Loucy (cell line): Measurements from ENCODE around the gene TRMT61A.

ENCODE experiments used
- H2AFZ ChIP-seq: fragments of 200-600 bp; sonication (generic); 2 replicates; pipeline ENCODE4 v1.6.0; 2016; ENCODE audit warnings: antibody characterized with exemption, mild to moderate bottlenecking, low read length, moderate library complexity
- H3F3A ChIP-seq: fragments of 200-600 bp; 2 replicates; pipeline ENCODE4 v1.6.0; 2016; ENCODE audit warnings: antibody characterized with exemption, low read depth, mild to moderate bottlenecking
- H3K27me3 ChIP-seq: fragments of 200-600 bp; sonication (generic); 2 replicates; pipeline ENCODE4 v1.6.1; 2014; ENCODE audit warnings: low read length, mild to moderate bottlenecking; ENCODE audit not compliant: insufficient read depth, poor library complexity, severe bottlenecking
- H3K36me3 ChIP-seq: fragments of 200-600 bp; sonication (generic); 2 replicates; pipeline ENCODE4 v1.6.1; 2016; ENCODE audit warnings: low read length; ENCODE audit not compliant: insufficient read depth
- H3K4me1 ChIP-seq: fragments of 200-600 bp; sonication (generic); 2 replicates; pipeline ENCODE4 v1.5.1; 2014; ENCODE audit warnings: low read length, mild to moderate bottlenecking; ENCODE audit not compliant: insufficient read depth, poor library complexity, severe bottlenecking
- H3K4me2 ChIP-seq: fragments of 200-600 bp; sonication (generic); 2 replicates; pipeline ENCODE4 v1.6.0; 2014; ENCODE audit warnings: antibody characterized with exemption, low read length, low read depth, mild to moderate bottlenecking; ENCODE audit not compliant: poor library complexity, severe bottlenecking
- H3K4me3 ChIP-seq: fragments of 200-600 bp; sonication (generic); 2 replicates; pipeline ENCODE4 v1.5.1; 2014; ENCODE audit warnings: low read length, mild to moderate bottlenecking, mixed read lengths; ENCODE audit not compliant: poor library complexity, severe bottlenecking
- H3K79me2 ChIP-seq: fragments of 200-600 bp; sonication (generic); 2 replicates; pipeline ENCODE4 v1.6.1; 2014; ENCODE audit warnings: low read length; ENCODE audit not compliant: insufficient read depth
- H3K9ac ChIP-seq: fragments of 200-600 bp; sonication (generic); 2 replicates; pipeline ENCODE4 v1.6.0; 2014; ENCODE audit warnings: mild to moderate bottlenecking, low read depth, low read length, moderate library complexity; ENCODE audit not compliant: poor library complexity, severe bottlenecking
- H3K9me2 ChIP-seq: fragments of 200-600 bp; sonication (generic); replicated peaks from 2 replicates; pipeline ENCODE4 v1.6.1; 2016; ENCODE audit warnings: low read depth, low read length, mixed read lengths
- H3K9me3 ChIP-seq: fragments of 200-600 bp; sonication (generic); 2 replicates; pipeline ENCODE4 v1.6.1; 2014; ENCODE audit warnings: mild to moderate bottlenecking, antibody characterized with exemption, low read length, low read depth; ENCODE audit not compliant: insufficient read depth
- H4K20me1 ChIP-seq: fragments of 200-600 bp; sonication (generic); 2 replicates; pipeline ENCODE4 v1.6.0; 2014; ENCODE audit warnings: antibody characterized with exemption, low read length, mild to moderate bottlenecking; ENCODE audit not compliant: insufficient read depth, poor library complexity, severe bottlenecking
- EZH2phosphoT487 ChIP-seq: fragments of 200-600 bp; IDR thresholded peaks from 2 replicates; pipeline ENCODE4 v1.6.1; 2018; ENCODE audit warnings: antibody characterized with exemption, mild to moderate bottlenecking, moderate library complexity, borderline replicate concordance
- TF ChIP-seq, protein P1 (sequence below): fragments of 200-600 bp; sonication (generic); conservative IDR thresholded peaks from 2 replicates; pipeline ENCODE4 v1.5.1; 2014; ENCODE audit warnings: mild to moderate bottlenecking, antibody characterized with exemption, low read length

The TRMT61A gene

GRCh38 chr14:103556946-103557758 lies 28.2 kb downstream of the TRMT61A start:
- Histone ChIP-seq H3K9me2 (no peaks in the 10 kb centered on the region), H3F3A (peaks cover 6% of the 10 kb centered on the region; the same call in 1 of the 2 replicates), H3K9me3 (no peaks in the 10 kb centered on the region), H4K20me1 (peaks cover 64% of the 10 kb centered on the region), H3K9ac (no peak overlapping the region), H2AFZ (no peak overlapping the region), H3K27me3 (no peaks in the 10 kb centered on the region), H3K4me2 (peak overlapping the region; percentile 22), H3K4me1 (peaks cover 40% of the 10 kb centered on the region), H3K36me3 (peaks cover 8% of the 10 kb centered on the region; the same call in 1 of the 2 replicates), H3K4me3 (no peak overlapping the region), H3K79me2 (peaks cover 54% of the 10 kb centered on the region)
- no peak for TF ChIP-seq EZH2phosphoT487
- TF ChIP-seq, protein P1, sequence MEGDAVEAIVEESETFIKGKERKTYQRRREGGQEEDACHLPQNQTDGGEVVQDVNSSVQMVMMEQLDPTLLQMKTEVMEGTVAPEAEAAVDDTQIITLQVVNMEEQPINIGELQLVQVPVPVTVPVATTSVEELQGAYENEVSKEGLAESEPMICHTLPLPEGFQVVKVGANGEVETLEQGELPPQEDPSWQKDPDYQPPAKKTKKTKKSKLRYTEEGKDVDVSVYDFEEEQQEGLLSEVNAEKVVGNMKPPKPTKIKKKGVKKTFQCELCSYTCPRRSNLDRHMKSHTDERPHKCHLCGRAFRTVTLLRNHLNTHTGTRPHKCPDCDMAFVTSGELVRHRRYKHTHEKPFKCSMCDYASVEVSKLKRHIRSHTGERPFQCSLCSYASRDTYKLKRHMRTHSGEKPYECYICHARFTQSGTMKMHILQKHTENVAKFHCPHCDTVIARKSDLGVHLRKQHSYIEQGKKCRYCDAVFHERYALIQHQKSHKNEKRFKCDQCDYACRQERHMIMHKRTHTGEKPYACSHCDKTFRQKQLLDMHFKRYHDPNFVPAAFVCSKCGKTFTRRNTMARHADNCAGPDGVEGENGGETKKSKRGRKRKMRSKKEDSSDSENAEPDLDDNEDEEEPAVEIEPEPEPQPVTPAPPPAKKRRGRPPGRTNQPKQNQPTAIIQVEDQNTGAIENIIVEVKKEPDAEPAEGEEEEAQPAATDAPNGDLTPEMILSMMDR = peak; percentile 17; the same call in 1 of the 2 replicates

DNA sequence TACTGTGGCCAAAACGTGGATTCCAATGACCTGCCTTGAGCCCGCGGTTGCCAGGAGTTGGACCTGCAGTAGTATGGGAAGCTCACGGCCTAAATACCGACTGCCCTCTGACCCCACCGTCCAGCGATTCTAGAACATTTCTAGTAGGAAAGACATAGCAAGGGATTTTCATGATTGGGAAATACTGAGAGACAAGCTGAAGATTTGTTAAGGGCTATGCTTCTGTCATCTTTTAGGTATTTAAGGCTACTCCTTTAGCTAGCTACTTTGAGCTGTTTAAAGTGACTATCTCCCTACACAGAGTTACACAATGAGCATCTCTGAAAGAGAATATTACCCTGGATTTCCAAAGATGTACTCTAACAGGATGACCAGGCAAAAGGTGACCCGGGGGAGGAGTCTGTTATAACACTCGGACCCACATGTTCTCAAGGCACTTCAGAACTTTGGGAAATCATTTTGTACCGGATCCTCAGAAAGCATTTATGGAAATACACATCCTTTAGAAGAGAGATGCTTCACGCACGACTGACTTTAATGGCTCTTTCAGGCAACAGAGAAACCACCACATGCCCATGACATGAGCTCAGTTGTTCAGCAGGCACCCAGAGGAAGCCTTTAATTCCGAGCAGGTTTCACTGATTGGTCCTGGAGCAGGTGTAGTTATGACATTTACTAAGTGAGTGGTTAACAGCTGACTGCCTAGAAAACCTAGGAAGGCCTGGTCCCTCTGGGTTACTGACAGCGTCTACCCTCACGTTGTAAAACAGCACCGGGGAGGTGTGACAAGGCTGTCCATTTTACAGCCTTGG lies 29.3 kb downstream of the TRMT61A start:
- Histone ChIP-seq H3K9ac (peak overlapping the region; percentile 57), H3K4me2 (peak overlapping the region; percentile 74), H3K36me3 (peaks cover 8% of the 10 kb centered on the region; the same call in 1 of the 2 replicates), H3K27me3 (no peaks in the 10 kb centered on the region), H3K4me1 (peaks cover 40% of the 10 kb centered on the region), H3K9me3 (no peaks in the 10 kb centered on the region), H3F3A (peaks cover 6% of the 10 kb centered on the region; the same call in 1 of the 2 replicates), H4K20me1 (peaks cover 66% of the 10 kb centered on the region), H2AFZ (no peak overlapping the region), H3K9me2 (no peaks in the 10 kb centered on the region), H3K4me3 (peak overlapping the region; percentile 54), H3K79me2 (peaks cover 60% of the 10 kb centered on the region)
- TF ChIP-seq EZH2phosphoT487 = no peak
- TF ChIP-seq, protein P1 = no peak

GRCh38 chr14:103559766-103560165 lies 30.8 kb downstream of the TRMT61A start:
- Histone ChIP-seq H3K4me1 (peaks cover 47% of the 10 kb centered on the region), H3K9ac (peak overlapping the region; percentile 57), H3K27me3 (no peaks in the 10 kb centered on the region), H3K9me3 (no peaks in the 10 kb centered on the region), H3K9me2 (no peaks in the 10 kb centered on the region), H3K79me2 (peaks cover 75% of the 10 kb centered on the region), H3K4me2 (peak overlapping the region; percentile 74), H2AFZ (no peak overlapping the region), H3K4me3 (peak overlapping the region; percentile 54), H3F3A (peaks cover 6% of the 10 kb centered on the region; the same call in 1 of the 2 replicates), H4K20me1 (peaks cover 71% of the 10 kb centered on the region), H3K36me3 (peaks cover 8% of the 10 kb centered on the region; the same call in 1 of the 2 replicates)
- TF ChIP-seq, protein P1 = no peak
- no peak for TF ChIP-seq EZH2phosphoT487
